Kidney (tissue), 14 donors: ENCODE results near the gene GALNT5. TPM values are rescaled to one million over a fixed set of nuclear protein-coding genes. Genes with fewer than 3 reads are reported as not detected.

Experiments
- DNase-seq, 5 donors: peaks; one replicate each; pipeline ENCODE4 v3.0.0-alpha.2; 2013 to 2020
- FAIRE-seq: peaks from 2 replicates; lab custom pipeline; 2012; peaks lifted over from hg19 to GRCh38; lab: Jason Lieb, UNC
- H3K27ac ChIP-seq, 2 donors: one replicate each; pipeline ENCODE4 v1.7.0; 2013; ENCODE audit warnings: low read depth in 2 of 2, low read length in 2 of 2, inconsistent platforms in 1 of 2
- H3K27me3 ChIP-seq: one replicate; pipeline ENCODE4 v1.7.1; 2013; ENCODE audit warnings: low read length, inconsistent platforms; ENCODE audit not compliant: control insufficient read depth, insufficient read depth
- H3K36me3 ChIP-seq, 3 donors: one replicate each; pipeline versions ENCODE4 v1.7.0 to v1.7.1; 2013; ENCODE audit warnings: low read length in 3 of 3, control low read depth in 1 of 3, inconsistent platforms in 1 of 3; ENCODE audit not compliant: insufficient read depth in 3 of 3, control insufficient read depth in 2 of 3
- H3K4me1 ChIP-seq, 3 donors: one replicate each; pipeline versions ENCODE4 v1.7.0 to v1.7.1; 2013; ENCODE audit warnings: low read length in 3 of 3, inconsistent platforms in 1 of 3, low read depth in 1 of 3; ENCODE audit not compliant: control insufficient read depth in 2 of 3, insufficient read depth in 2 of 3
- H3K4me3 ChIP-seq, 3 donors: one replicate each; pipeline versions ENCODE4 v1.7.0 to v1.8.1; 2013; ENCODE audit warnings: low read length in 3 of 3, control low read depth in 1 of 3, inconsistent platforms in 1 of 3
- H3K9ac ChIP-seq, 3 donors: one replicate each; pipeline versions ENCODE4 v1.7.0 to v1.7.1; 2013; ENCODE audit warnings: low read length in 3 of 3, control low read depth in 1 of 3, inconsistent platforms in 1 of 3
- H3K9me3 ChIP-seq, 3 donors: one replicate each; pipeline versions ENCODE4 v1.7.0 to v1.7.1; 2013; ENCODE audit warnings: low read length in 3 of 3, control low read depth in 1 of 3, inconsistent platforms in 1 of 3; ENCODE audit not compliant: control insufficient read depth in 2 of 3, insufficient read depth in 1 of 3
- intact Hi-C: fragments of 100-400 bp; cut with DNase I; formaldehyde crosslinking; loops from one replicate; pipeline ENCODE4 v1.11.1; 2022
- polyA plus RNA-seq: library from polyadenylated mRNA; stranded (reverse); fragments of 350-450 nt; fragmentation: Illumina TruSeq; extraction: RNeasy Lipid Tissue Mini Kit (QIAGEN cat#74804); gene quantifications from one replicate; pipeline ENCODE4 v1.2.3, GENCODE V29; 2014; ENCODE audit warnings: low read depth, low replicate concordance; ENCODE audit not compliant: insufficient read depth
- total RNA-seq: library from RNA; stranded (reverse); fragmentation: NEBNext Ultra II Directional; extraction: Animal tissue kit (Norgen Biotek cat#: 25700); gene quantifications from one replicate; pipeline ENCODE4 v1.2.1, GENCODE V29; 2021
- TF ChIP-seq, protein P1 (sequence below): IDR thresholded peaks from 3 replicates; pipeline ENCODE4 v1.5.1; 2012; ENCODE audit warnings: mild to moderate bottlenecking, moderate library complexity, borderline replicate concordance; ENCODE audit not compliant: insufficient read depth; ENCODE audit errors: extremely low read depth
- donor health status: control.
- donor health status: control.
- donor health status: control.
- donor health status: control.
- donor health status: control.
- donor health status: DM: yes; HTN: yes; CAD: no.
- donor health status: Normal renal cell carcinoma (clear cell type).

Gene GALNT5
- total and polyA plus RNA-seq, 2 donors from 2014 or later: 0.06 to 0.47 TPM

DNA sequence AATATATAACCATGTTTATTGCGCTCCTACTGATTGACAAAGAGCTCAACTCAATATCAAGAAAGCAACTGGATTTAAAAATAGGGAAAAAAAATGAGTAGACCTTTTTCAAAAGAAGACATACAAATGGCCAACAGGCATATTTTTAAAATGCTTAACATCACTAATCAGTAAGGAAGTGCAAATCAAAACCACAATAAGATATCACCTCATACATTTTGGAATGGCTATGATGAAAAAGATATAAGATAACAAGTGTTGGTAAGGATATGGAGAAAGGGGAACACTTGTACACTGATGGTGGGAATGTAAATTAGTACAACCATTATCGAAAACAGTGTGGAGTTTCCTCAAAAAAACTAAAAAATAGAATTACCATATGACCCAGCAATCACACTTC is 5.6 kb upstream of the GALNT5 start:
- TF ChIP-seq, protein P1, sequence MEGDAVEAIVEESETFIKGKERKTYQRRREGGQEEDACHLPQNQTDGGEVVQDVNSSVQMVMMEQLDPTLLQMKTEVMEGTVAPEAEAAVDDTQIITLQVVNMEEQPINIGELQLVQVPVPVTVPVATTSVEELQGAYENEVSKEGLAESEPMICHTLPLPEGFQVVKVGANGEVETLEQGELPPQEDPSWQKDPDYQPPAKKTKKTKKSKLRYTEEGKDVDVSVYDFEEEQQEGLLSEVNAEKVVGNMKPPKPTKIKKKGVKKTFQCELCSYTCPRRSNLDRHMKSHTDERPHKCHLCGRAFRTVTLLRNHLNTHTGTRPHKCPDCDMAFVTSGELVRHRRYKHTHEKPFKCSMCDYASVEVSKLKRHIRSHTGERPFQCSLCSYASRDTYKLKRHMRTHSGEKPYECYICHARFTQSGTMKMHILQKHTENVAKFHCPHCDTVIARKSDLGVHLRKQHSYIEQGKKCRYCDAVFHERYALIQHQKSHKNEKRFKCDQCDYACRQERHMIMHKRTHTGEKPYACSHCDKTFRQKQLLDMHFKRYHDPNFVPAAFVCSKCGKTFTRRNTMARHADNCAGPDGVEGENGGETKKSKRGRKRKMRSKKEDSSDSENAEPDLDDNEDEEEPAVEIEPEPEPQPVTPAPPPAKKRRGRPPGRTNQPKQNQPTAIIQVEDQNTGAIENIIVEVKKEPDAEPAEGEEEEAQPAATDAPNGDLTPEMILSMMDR: no peak
- Histone ChIP-seq H3K9ac (no peak overlapping the region), H3K27me3 (no peaks in the 10 kb centered on the region), H3K36me3 (no peaks in the 10 kb centered on the region), H3K27ac (no peak overlapping the region), H3K4me1 (no peaks in the 10 kb centered on the region), H3K4me3 (no peak overlapping the region), H3K9me3 (no peaks in the 10 kb centered on the region)
- no peak for FAIRE-seq
- intact Hi-C loops: no loop called here
- DNase-seq: no peak

GRCh38 chr2:157252529-157252928 is 5.0 kb upstream of the GALNT5 start:
- Histone ChIP-seq H3K36me3 (no peaks in the 10 kb centered on the region), H3K4me3 (no peak overlapping the region), H3K9ac (no peak overlapping the region), H3K9me3 (no peaks in the 10 kb centered on the region), H3K4me1 (peaks cover 2 to 4% (median 4%) of the 10 kb centered on the region in 3 donors), H3K27ac (no peak overlapping the region), H3K27me3 (no peaks in the 10 kb centered on the region)
- TF ChIP-seq, protein P1: no peak
- intact Hi-C loops: no loop called here
- DNase-seq (no peak), FAIRE-seq (no peak)

- DNase-seq (no peak), FAIRE-seq (no peak)
- Histone ChIP-seq H3K4me3 (no peak overlapping the region), H3K9ac (no peak overlapping the region), H3K27me3 (no peaks in the 10 kb centered on the region), H3K27ac (no peak overlapping the region), H3K4me1 (peaks cover 2 to 7% (median 6%) of the 10 kb centered on the region in 3 donors), H3K9me3 (no peaks in the 10 kb centered on the region), H3K36me3 (no peaks in the 10 kb centered on the region)
- TF ChIP-seq, protein P1: no peak
- intact Hi-C loops: no loop called here
Measured at GRCh38 chr2:157254041-157254440, 3.5 kb upstream of the GALNT5 start.

DNA sequence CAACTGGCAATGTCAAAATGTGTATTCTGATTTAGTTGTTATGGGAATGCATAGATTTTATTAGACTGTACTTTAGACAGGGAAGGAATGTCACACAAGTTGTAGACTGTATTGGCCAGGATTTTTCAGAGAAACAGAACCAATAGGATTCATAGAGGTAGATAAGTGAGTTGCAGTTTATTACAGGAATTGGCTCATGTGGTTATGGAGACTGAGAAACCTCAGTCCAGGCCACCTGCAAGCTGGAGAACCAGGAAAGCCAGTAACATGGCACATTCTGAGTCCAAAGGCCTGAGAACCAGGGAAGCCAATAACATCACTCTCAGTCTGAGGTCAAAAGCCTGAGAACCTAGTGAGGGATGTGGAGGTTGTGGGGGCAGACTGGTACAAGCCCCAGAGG is 1.8 kb upstream of the GALNT5 start:
- DNase-seq (no peak), FAIRE-seq (no peak)
- peaks cover 2 to 7% (median 6%) of the 10 kb centered on the region in 3 donors for H3K4me1 ChIP-seq
- no peaks in the 10 kb centered on the region for H3K36me3 ChIP-seq
- no peaks in the 10 kb centered on the region for H3K27me3 ChIP-seq
- H3K27ac ChIP-seq: no peak overlapping the region
- no peak overlapping the region for H3K4me3 ChIP-seq
- no peaks in the 10 kb centered on the region for H3K9me3 ChIP-seq
- intact Hi-C loops: no loop called here
- H3K9ac ChIP-seq: no peak overlapping the region
- TF ChIP-seq, protein P1: no peak
